ENCODE data around the gene KCNIP4.

KCNIP4 gene

DNA sequence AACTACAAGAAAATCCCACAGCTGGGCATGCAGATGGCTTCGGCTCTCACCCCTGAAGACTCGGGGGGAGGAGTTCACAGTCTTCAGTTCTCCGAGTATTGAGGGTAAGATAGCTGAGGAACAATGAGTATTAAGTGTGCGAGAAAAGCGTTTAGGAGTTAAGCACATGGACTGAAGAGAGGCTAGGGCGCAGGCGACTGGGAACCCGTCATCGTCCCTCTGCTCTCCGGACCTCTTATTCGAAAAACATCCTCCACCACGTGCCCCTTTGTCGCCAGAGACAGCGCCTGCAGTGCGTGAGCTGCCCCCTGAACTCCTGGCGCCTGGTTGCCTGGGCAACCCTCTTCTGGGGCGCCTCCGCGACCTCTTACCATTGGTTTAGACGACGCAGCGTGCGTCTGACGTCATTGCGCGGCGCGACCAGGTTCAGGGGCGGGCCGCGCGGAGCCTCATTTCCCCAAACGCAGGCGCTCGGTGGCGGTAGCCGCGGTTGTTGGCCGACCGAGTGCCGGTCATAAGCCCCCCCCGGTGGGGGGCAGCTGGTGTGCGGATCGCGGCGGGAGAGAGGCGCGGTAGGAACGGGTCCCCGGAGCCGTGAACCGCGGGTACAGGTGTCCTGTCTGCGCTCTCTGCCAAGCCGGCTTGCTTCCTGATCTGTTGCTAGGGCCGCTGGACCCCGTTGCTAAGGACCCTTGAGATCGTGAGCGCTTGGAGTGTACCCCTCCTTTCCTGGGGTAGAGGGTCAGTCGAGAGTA, 1248.4 kb downstream of the KCNIP4 start, which contains the start of gene PACRGL:
Gene PACRGL (plus strand): TSS at position 452 of the 755 bp plus-strand sequence. CDS start 4,024 bp downstream, outside the sequence.
- peak; percentile 80 to 89 for DNase-seq

DNA sequence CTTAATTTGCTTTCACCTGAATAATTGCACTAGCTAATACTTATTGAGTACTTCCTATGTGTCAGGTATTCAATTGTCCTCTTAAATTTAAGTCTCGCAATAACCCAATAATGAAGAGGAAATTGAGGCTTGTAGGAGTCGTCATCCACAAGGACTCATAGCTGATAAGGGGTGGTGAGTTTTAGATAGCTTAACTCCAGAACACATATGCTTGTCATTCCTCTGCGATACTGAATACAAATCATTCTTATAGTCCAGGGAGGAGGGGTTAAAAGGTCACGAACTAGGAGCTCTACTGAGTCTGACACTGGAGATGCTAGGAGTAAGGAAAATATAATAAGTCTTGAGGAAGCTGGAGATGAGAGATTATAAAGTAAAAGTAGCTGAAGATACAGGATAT, 1249.8 kb downstream of the KCNIP4 start:
- no peak for DNase-seq

DNA sequence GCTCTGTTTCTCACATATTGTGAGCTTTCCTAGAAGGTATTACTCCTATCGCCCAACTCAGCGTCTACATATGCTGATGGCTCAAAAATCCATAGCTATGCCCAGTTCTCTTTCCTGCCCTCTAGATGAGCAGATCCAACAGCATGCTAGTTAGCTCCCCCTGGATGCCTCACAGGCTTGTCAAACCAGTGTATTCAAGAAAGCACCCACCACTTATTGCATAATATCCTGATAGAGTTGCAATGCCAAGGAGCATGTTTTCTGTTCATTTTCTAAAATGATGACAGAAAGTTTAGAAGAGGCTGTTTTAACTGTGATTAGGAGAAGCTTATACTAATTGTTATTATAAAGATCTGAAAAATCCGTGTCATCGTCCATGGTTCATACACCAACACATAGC, 1250.2 kb downstream of the KCNIP4 start:
- no peak for DNase-seq

DNA sequence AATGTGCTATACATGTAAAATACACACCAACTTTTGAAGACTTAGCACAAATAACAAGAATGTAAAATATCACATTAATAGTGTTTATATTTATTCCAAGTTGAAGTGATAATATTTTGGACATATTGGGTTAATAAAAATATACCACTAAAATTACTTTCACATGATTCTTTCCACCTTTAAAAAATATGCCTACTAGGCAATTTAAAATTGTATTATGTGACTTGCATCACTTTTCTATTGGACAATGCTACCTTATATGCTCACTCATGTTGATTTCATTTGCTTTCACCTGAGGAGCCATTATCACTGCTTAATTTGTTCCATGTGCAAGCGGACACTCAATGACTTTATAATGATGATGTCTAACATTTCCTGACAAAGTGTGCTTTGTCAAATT, 1251.8 kb downstream of the KCNIP4 start:
- DNase-seq: no peak

DNA sequence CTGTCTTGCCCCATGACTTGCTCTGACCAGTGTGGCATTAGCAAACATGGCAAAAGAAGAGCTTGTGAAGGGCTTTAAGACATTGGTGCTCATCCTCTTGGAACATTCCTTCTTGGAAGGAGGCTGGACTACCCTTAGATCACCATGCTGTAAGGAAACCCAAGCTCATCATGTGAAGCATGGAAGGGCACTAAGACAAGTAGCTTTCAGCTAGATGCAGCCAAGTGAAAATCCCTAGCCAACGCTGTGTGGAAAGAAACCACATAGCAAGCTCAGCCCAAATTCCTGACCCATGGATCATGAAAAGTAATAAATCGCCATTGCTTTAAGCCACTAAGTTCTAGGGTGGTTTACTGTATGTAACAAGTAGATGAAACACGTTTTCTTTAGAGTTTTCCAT, 1260.7 kb downstream of the KCNIP4 start:
- no peak for DNase-seq

DNA sequence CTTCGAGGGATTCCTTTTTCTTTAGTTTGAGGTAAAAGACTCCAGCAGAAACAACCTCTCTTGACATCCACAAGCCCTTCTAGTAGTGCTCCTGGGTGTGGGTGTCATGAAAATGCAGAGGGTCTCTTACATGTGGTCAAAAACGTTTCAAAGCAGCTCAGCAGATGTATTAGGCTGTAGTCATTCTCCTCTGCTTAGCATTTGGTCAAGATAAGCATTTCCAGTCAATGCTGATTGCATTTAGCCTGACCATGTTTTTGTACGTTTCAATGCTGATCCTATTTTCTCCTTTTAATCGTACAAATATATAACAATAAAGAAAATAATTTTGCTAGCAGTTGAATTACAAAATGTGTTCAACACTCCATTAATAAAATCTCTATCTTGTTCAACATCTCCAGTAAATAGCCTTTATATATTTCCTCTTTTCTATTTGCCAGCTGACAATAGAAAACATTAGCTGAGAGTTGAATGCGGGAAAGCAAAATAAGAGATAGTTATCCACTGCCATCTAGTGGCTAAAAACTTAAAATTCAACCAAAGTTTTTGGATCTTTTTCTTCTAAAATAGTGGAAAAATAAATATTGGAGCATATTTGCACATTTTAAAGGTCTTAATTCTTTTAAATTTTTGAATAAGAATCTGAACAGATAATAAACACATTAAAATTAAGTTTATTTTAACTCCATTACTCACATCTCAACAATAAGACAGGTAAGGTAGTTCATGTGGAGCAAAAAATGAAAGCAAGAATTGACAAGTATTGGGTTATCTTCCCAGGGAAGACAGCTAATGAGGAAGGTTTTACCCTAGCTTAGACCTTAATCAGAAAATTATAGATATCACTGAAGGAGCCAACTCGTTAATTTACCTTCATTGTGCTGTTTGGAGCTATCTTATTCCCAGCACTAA, 1263.5 kb downstream of the KCNIP4 start:
- DNase-seq: no peak

DNA sequence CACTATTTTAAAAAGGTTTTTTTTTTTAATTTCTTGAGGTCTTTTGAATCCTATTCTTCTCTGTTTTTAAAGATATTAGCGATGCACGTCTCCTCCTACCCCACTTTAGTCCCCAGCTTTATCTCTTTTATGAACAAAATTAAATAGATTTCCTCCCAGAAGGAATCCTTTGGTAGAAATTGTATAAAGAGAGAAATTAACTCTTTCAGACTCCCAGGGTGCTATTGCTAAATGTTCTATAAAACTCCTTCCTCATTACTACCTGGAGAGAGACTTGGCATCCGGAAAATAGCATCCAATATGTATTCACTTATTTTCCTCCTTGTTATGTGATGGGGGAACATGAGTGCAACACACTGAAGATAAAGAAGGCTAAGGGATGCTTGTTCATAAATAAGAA, 1264.8 kb downstream of the KCNIP4 start:
- DNase-seq: no peak

DNA sequence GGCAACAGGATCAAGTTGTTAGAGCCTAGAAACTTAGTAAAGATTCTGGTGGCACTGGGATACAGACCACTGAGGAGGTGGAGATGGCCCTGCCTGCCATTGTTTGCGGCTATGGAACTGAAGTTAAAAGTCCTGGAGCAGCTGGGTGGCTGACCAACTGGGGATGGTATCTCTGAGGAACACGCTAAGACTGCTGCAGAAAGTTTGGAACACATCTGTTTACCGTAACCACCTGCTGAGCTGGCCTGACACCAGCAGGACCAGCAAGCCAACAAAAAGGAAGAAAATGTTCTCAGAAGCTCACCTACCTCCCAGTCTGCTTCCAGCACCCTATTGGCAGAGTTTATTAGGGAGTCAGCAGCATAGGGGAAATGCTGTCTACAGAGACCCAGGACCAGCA, 1265.7 kb downstream of the KCNIP4 start:
- no peak for DNase-seq

DNA sequence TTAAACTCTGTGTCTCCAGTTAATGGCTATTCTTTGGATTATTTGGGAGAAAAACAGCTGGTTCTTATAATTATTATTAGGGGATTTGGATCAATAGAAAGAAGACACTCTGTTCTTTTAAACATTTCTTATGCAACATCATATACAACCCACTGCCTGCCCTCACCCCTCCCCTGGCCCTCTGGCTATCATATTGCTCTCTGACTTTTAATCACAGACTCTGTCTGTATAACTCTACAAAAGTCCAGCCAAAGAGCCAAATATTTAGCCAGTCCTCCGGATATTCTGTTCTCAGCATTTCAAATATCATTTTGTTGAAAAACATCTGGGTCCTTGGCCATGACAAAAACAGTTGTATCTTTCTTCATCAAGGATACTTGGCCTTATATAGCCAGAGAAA, 1267.3 kb downstream of the KCNIP4 start:
- DNase-seq: no peak

DNA sequence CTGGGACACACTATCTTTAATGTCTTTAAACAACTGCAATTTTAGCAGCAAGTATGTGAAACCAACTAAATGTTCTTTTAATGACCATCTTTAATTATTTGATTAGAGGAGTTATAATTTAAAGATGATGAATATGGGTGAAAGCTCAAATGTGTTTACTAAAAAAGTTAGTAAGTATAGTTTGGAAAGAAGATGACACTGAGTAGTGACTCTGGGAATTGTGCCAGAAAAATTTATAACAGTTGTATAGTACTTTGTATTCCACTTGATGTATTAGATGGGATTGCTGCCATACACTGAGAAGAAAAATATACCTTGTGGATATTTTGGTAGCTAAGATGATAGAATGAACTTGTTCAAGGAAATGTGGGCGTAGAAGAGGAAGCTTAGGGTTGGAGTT, 1267.8 kb downstream of the KCNIP4 start:
- DNase-seq: no peak

DNA sequence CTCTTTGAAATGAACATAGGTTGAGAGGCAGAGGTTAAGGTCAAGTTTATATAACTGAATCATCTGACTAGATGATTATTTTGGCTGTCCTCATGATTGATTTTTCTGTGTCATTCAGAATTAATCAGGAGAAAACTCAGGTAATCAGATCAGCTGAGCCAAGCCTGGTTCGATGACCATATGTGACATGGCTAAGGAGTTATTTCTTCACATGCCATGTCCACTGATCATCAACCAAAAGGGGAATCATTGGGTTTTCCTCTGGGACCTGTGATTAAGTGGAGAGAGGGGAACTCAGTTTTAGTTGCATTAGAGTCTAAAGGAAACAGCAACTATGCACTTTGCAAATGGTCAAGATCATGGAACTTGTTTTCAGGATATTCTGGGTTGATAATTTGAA, 1268.6 kb downstream of the KCNIP4 start:
- DNase-seq: no peak

All from SHP77 (cell line).